AG04449 (cell line): Measurements from ENCODE around the gene WDR38.
A peak's percentile ranks its signal among the peaks of the same experiment; 100 is the strongest.

ENCODE experiments used
- CTCF ChIA-PET: fragments of 350-600 bp; formaldehyde crosslinking; extraction: SDS; loops from one replicate; lab custom pipeline; 2021; ENCODE audit warnings: antibody characterized with exemption; lab: Yijun Ruan, JAX
- POLR2A ChIA-PET: fragments of 400-600, 350-600 bp; formaldehyde crosslinking; extraction: SDS; loops from one replicate; lab custom pipeline; 2020; ENCODE audit warnings: antibody characterized with exemption, inconsistent platforms; lab: Yijun Ruan, JAX
- DNase-seq: peaks from one replicate; pipeline ENCODE4 v3.0.0-alpha.2; 2010; ENCODE audit warnings: low read depth, low spot score
- H3K4me3 ChIP-seq: 2 replicates; pipeline ENCODE4 v1.5.1; 2011; ENCODE audit warnings: low read depth, mild to moderate bottlenecking, control low read depth, low read length
- TF ChIP-seq, protein P1 (sequence below): IDR thresholded peaks from one replicate; pipeline ENCODE4 v1.5.1; 2011; ENCODE audit warnings: mild to moderate bottlenecking, moderate library complexity, low read length, control low read depth, inconsistent platforms; ENCODE audit not compliant: insufficient read depth; ENCODE audit errors: missing control alignments

The WDR38 gene, protein sequence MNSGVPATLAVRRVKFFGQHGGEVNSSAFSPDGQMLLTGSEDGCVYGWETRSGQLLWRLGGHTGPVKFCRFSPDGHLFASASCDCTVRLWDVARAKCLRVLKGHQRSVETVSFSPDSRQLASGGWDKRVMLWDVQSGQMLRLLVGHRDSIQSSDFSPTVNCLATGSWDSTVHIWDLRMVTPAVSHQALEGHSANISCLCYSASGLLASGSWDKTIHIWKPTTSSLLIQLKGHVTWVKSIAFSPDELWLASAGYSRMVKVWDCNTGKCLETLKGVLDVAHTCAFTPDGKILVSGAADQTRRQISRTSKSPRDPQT

DNA sequence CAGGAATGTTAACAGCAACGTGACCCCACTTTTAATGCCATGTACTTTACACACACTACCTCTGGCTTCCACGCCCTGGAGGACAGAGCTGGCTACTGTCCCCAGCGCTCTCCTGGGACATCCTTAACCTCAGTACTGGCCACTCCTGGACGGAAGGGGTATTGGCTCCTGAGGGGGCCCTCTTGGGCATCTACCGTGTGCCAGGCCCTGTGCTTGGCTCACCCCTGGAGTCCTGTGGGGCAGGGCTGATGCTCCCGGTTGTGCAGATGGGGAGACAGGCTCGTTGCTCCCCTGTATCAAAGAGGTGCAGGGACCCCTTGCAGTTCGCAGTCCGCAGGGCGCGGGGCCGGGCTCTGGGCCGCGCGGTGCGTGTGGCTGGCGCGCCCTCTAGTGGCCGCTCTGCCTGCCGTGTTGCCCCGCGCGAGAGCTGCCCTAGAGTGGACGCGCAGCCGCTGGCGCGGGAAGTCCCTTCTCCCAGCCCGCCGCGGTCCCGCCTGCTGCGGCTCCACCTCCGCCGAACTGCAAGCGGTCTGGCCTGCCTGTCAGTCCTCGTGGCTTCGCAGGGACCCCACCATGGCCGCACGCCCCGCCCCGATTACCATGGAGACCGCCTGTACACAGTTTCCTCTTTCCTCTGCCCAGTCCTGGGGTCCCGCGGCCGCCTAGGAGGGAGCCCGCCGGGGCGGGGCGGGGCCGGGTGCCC is at the start of gene WDR38:
WDR38 (plus strand) TSS at position 632 of the 703 bp plus-strand sequence. CDS start 72 bp downstream, outside the sequence.
- H3K4me3 ChIP-seq = peak within 1 kb of the TSS; percentile 60
- ChIA-PET POLR2A (interaction anchor here (1.2 to 1.6 kb wide), 3 partner anchors 9 to 80 kb away, joined by 6 to 12 read pairs (median 7); partner anchors contain the start of gene ARPC5L), CTCF (interaction anchor here (0.6 to 42.1 kb wide), 50 partner anchors 9 to 538 kb away, joined by 3 to 2098 read pairs (median 5); partner anchors contain the start of genes ARPC5L, NR6A1, OLFML2A and RPL35)
- TF ChIP-seq, protein P1, sequence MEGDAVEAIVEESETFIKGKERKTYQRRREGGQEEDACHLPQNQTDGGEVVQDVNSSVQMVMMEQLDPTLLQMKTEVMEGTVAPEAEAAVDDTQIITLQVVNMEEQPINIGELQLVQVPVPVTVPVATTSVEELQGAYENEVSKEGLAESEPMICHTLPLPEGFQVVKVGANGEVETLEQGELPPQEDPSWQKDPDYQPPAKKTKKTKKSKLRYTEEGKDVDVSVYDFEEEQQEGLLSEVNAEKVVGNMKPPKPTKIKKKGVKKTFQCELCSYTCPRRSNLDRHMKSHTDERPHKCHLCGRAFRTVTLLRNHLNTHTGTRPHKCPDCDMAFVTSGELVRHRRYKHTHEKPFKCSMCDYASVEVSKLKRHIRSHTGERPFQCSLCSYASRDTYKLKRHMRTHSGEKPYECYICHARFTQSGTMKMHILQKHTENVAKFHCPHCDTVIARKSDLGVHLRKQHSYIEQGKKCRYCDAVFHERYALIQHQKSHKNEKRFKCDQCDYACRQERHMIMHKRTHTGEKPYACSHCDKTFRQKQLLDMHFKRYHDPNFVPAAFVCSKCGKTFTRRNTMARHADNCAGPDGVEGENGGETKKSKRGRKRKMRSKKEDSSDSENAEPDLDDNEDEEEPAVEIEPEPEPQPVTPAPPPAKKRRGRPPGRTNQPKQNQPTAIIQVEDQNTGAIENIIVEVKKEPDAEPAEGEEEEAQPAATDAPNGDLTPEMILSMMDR = peak; percentile 89
- DNase-seq = no peak

GRCh38 chr9:124803911-124804310 is 49.3 kb upstream of the WDR38 start:
- ChIA-PET CTCF (interaction anchor here (1.2 kb wide), 1 partner anchor 33 kb away, joined by 3 read pairs; the partner anchor contains the start of gene NR6A1), POLR2A (no interaction called here)
- TF ChIP-seq, protein P1 = no peak
- no peak for DNase-seq
- no peak overlapping the region for H3K4me3 ChIP-seq

GRCh38 chr9:124805186-124805585 is 48.1 kb upstream of the WDR38 start:
- H3K4me3 ChIP-seq = no peak overlapping the region
- no peak for DNase-seq
- TF ChIP-seq, protein P1 = no peak
- POLR2A ChIA-PET = no interaction called here
- CTCF ChIA-PET = no interaction called here

DNA sequence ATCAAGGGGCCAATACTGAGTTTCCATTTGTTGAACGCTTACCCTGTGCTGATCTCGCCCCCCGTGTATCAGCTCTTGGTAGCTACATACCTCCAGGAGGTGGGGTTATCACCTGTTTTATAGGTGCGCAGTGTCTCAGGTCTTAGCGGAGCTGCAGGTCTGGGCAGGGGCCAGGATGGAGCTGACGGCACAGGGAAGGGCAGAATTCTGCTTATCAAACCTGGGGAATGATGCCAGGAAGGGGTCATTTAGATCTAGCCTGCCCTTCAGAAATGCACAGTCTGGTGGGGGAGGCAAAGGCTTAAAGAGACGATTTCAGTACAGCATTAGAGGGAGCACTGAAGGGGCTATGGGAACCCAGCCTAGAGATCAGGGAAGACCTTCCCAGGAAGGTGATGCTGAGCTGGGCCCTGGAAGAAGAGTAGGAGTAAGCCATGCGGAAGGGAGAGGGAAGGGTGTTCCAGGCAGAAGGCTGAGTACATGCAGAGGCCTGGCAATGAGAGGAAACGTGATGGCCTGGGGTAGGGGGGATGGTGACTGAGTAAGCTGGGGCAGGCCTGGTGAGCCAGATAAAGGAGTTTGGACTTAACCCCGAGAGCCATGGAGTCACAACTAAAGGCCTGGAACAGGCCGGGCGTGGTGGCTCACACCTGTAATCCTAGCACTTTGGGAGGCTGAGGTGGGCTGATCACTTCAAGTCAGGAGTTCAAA is 44.9 kb upstream of the WDR38 start:
- CTCF ChIA-PET = interaction anchor here (1.0 to 8.5 kb wide), 5 partner anchors 10 to 45 kb away, joined by 3 to 85 read pairs (median 5); partner anchors contain the start of genes NR6A1 and WDR38
- no peak overlapping the region for H3K4me3 ChIP-seq
- TF ChIP-seq, protein P1 = no peak
- DNase-seq = no peak
- POLR2A ChIA-PET = no interaction called here

GRCh38 chr9:124809211-124809610 is 44.0 kb upstream of the WDR38 start:
- POLR2A ChIA-PET = no interaction called here
- TF ChIP-seq, protein P1 = no peak
- no peak for DNase-seq
- CTCF ChIA-PET = interaction anchor here (0.7 to 8.5 kb wide), 4 partner anchors 9 to 44 kb away, joined by 3 to 85 read pairs (median 6); partner anchors contain the start of genes NR6A1 and WDR38
- no peak overlapping the region for H3K4me3 ChIP-seq
